NB4 (cell line): ENCODE results near the gene GRB2.

Source experiments
- CTCF ChIP-seq: IDR thresholded peaks from one replicate; pipeline ENCODE4 v1.5.1; 2012; ENCODE audit warnings: low read depth, low read length
- POLR2A ChIP-seq: IDR thresholded peaks from 2 replicates; pipeline ENCODE4 v1.6.1; 2011; ENCODE audit warnings: mild to moderate bottlenecking; ENCODE audit not compliant: insufficient read length; ENCODE audit errors: extremely low read depth

- TF ChIP-seq CTCF (no peak), POLR2A (no peak)
Observed at GRCh38 chr17:75350029-75350428, 55.4 kb downstream of the GRB2 start.
